Caki2 (cell line): ENCODE measurements around the gene AKAP12. TPM values are rescaled to one million over a fixed set of nuclear protein-coding genes. Genes with fewer than 3 reads are reported as not detected.

Experiments used
- DNase-seq: peaks from one replicate; pipeline ENCODE4 v3.0.0-alpha.2; 2015; ENCODE audit warnings: low read depth
- in situ Hi-C: cut with HindIII; loops from 2 replicates; pipeline ENCODE4 v1.10.0; 2016; ENCODE audit warnings: low sequenced_read_pairs, low pct_unique_long_range_greater_than_20kb, mixed read lengths
- total RNA-seq: library from RNA; depleted of rRNA; stranded (reverse); fragments of >200 nt; shearing (Covaris generic); gene quantifications from 2 replicates; pipeline ENCODE4 v1.2.3, GENCODE V29; 2014; ENCODE audit warnings: low replicate concordance; rRNA removed

The AKAP12 gene
- total RNA-seq, 1 experiment from 2014 or later = 34.4 TPM

- in situ Hi-C loops = no loop called here
- DNase-seq = no peak
Observed at GRCh38 chr6:151387175-151387970, 147.6 kb downstream of the AKAP12 start.

- no peak for DNase-seq
- in situ Hi-C loops = no loop called here
Observed at GRCh38 chr6:151388236-151388635, 148.5 kb downstream of the AKAP12 start.

DNA sequence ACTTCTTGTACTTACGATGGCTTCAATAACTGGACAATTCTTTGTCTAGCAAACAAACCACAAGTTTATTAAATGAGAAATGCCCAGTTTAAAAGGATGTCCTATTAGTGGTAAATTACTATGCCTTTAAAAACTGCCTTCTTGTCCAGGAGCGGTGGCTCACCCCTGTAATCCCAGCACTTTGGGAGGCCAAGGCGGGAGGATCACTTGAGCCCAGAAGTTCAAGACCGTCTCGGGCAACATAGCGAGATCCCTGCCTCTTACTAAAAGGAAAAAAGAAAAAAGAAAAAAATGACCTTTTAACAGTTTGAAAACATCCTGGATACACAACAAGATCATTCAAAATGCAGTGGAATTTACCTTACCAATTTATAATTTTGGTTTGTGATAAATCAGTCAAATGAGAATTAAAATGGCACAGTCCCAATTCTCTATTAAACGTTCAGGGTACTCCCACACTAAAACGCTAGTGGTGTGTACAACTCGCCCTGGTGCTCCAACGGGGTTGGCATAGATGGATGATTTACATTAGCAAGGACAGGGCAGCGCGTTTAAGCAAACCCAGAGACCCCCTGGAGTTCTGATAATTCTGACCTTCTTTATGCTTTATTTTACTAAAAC is 149.3 kb downstream of the AKAP12 start:
- in situ Hi-C loops = no loop called here

DNA sequence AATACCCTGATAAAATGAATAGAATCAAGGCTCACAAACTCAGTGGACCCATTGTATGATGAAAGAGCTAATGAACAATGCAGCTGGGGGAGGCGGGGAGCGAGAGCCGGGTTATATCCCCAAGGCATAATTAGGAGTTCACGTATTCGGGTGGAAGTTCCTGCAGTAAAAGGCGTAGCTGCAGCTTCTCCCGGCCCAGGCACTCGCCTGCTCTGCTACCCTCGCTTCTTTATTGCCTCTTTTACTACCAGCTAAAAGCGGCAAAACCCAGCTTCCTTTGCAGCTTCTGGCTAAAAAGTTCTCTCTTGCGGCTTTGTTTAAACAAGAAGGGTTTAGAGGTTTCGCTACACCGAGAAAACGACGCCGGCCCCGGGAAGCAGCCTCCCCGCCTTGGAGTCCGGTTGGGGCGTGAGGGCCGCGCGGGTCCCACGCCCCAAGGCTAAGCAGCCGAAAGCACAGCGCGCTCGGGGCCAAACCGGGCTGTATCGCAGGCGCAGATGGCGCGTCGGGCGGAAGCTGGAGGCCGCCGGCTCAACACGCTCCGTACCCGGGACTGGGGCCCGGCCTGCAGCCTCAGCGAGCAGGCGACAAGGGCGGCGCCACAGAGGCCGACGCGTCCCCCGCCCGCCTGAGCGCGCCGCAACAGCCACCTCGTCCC is 150.0 kb downstream of the AKAP12 start:
- in situ Hi-C loops = no loop called here
- DNase-seq = no peak

More for the DNA sequence above, 149.3 kb downstream of the AKAP12 start:
- no peak for DNase-seq

DNA sequence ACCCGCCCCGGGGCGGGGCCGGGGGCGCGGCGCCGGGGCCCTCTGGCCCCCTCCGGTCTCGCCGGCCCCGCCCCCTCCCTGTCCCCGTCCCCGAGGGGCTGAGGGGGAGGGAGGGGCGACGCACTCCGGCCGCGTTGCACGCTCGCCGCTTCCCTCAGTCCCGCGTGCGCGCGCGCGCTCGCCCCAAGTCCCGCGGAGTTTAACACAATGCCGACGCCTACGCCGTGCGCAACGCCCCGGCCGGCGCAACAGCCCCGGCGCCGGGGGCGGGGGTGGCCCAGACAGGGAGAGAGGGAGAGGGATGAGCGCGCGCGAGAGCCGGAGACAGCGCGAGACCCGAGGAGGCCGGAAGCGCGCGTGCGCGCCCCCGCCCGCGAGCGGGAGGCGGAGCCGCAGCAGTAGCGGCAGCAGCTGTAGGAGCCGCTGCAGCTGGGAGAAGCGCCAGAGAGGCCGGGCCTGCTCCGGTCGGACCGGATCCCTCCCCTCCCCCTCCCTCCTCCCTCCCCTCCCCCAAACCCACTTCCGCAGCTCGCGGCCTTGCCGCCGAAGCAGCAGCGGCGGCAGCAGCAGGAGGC is 150.6 kb downstream of the AKAP12 start:
- DNase-seq = peak; percentile 99
- in situ Hi-C loops = no loop called here

GRCh38 chr6:151390851-151391470 is 151.2 kb downstream of the AKAP12 start:
- DNase-seq = peak; percentile 64
- in situ Hi-C loops = no loop called here

DNA sequence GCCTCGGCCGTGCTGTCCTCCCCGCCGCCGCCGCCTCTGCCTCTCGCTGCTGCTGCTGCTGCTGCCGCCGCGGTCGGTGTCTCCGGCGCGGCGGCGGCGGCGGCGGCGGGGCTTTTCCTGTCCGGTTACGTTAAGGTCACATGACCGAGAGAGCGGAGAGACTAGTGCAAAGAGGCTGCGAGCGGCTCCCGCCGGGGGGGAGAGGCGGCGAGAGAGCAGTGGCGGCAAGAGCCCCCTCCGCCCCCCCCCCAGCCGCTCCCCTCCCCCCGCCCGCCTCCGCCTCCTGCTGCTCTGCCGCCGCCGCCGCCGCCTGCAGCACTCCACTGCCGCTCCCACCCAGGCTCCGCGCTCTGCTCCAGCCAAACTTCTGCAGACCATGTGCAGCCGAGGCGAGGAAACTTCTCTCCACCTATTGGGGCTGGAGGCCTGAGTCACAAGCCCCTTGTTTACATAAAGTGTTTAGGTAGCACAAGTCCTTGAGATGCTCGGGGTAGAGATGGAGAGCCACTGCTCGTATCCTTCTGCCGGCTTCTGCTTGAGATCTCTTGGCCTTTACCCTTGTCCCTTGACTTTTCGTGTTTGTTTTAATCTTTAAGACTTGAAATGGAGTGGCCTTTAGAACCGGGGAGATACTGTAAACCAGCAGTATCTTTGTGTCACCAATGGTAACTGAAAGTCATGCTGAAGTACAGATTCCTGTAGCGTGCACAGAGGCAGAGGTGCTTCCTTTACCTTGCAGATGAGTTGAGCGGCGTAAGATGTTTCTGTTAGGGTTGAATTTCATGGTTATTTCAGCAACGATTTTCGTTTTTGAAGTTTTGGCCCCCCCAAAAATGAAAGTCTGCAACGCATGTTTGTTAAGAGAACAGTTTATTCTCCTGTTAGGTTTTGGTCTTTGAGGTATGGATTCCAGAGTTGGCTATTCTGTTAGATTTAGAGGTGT is 152.0 kb downstream of the AKAP12 start, which contains the start of gene ZBTB2:
TSS of gene ZBTB2 (minus strand) at position 89 of the 943 bp plus-strand sequence. CDS start 17,922 bp downstream, outside the sequence.
- DNase-seq = peak; percentile 64
- in situ Hi-C loops = no loop called here

DNA sequence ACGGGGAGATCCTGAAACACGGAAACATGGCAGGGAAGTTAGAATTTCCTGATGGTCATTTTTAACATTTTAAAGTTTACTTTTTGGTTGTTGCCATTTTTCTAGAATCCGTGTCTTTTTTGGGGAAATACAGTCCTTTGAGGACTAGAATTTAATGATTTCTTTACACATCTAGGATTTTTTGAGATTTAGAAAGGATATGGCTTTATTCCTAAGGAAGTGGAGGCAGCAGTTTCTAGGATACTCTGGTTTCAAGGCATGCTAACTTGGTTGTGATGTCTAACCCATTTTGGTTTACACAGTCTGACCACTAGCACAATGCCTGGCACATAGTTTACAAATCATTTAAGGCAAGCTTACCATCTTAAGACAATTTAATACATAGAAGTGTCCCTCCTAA is 152.7 kb downstream of the AKAP12 start:
- DNase-seq = no peak
- in situ Hi-C loops = no loop called here

DNA sequence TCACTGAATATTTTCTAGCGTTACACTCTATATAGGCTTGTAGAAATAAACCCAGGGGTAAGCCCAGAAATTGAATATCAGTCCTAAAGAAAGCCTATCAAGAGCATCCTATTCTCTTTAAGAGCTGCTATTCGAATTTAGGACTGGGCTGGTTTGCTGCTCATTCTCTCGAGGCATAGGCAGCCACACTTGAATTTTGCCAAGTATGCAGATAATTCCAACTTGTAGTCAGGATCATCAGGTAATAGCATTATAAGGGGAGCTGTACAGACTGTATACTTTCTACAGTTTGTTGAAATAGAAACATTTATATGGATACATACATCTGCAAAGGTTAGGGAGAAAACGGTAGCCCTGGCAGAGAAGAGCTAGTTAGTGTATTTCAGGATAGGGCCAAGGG is 153.6 kb downstream of the AKAP12 start:
- DNase-seq = no peak
- in situ Hi-C loops = no loop called here

- no peak for DNase-seq
- in situ Hi-C loops = no loop called here
Observed at GRCh38 chr6:151399679-151400078, 159.9 kb downstream of the AKAP12 start.

DNA sequence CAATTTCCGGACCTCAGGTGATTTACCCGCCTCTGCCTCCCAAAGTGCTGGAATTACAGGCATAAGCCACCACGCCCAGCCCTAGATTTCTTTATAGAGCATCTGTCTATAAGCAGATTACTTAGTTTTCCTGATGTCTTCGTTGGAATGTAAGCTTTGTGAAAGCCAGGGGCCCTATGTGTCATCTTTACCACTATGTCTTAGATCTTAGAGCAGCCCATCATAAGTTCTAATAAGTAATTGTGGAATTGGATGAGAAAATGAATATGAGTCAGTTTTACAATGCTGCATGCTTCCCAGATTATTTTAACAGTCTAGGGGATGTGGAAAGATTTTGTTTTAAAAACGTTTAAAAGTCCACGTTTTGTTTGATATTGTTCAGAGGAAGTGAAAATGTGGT is 160.7 kb downstream of the AKAP12 start:
- DNase-seq = no peak
- in situ Hi-C loops = no loop called here

DNA sequence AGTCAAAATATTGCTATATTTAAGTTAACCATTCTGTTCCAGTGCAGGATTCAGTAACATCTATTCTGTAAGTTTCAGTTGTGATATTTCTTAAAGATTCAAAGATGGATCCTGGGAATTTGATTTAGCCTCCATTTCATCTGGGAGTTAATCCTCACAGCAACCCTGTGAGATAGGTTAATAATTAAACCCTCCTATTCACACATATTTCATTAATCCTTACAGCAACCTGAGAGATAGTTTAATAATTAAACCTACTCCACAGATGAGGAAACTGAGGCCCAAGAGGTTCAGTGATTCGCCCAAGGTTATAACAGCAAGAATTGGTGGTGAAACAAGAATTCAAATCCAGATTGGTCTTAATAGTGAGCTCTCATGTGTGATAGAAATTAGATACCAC is 162.5 kb downstream of the AKAP12 start:
- in situ Hi-C loops = no loop called here
- DNase-seq = peak; percentile 28

- in situ Hi-C loops = no loop called here
- DNase-seq = no peak
Observed at GRCh38 chr6:151403919-151404308, 164.1 kb downstream of the AKAP12 start.

Other genes with a start within 250 kb of the AKAP12 start
- 12.5 and 18.2 TPM in 2 replicates for gene ZBTB2, start 151.6 kb downstream of the AKAP12 start, total RNA-seq
- gene RMND1, start 212.2 kb downstream of the AKAP12 start, total RNA-seq = 56.2 and 60.8 TPM in 2 replicates